GM19468 (cell line): ENCODE measurements around the gene UCMA.
"Not testable (repeated sequence)": the region's sequence is repeated elsewhere in the genome, so short reads cannot be mapped to it uniquely, and the experiment has no call there.

Experiments
- ATAC-seq: cut with Tn5 transposase; IDR thresholded peaks from one replicate; pipeline ENCODE4 v1.9.1; 2021; ENCODE audit warnings: mild to moderate bottlenecking, moderate library complexity, moderate number of reproducible peaks; ENCODE audit not compliant: unreplicated experiment; ENCODE audit errors: extremely low read depth

Gene UCMA, protein sequence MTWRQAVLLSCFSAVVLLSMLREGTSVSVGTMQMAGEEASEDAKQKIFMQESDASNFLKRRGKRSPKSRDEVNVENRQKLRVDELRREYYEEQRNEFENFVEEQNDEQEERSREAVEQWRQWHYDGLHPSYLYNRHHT

DNA sequence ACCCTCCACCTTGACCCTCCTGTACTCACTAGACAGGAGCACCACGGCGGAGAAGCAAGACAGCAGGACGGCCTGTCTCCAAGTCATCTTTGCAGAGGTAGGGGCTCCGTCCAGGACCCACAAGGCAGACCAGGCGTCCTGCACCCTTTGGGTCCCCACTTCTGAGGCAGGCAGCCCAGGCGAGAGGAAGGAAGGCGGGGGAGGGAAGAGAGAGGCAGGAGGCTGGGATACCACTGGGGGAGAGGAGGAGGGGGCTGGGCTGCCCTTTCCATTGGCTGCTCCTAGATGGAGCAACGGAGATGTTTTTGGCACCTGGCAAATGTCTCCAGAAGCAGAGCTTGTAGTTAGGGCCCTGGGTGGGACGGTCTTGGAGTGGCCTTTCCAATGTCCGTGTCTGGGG is at the start of gene UCMA:
Gene UCMA (minus strand): TSS at position 203 of the 400 bp plus-strand sequence. CDS start 116 bp downstream, at position 87.
- no peak for ATAC-seq

GRCh38 chr10:13282348-13282747 is 48.2 kb upstream of the UCMA start:
- not testable (repeated sequence) for ATAC-seq

DNA sequence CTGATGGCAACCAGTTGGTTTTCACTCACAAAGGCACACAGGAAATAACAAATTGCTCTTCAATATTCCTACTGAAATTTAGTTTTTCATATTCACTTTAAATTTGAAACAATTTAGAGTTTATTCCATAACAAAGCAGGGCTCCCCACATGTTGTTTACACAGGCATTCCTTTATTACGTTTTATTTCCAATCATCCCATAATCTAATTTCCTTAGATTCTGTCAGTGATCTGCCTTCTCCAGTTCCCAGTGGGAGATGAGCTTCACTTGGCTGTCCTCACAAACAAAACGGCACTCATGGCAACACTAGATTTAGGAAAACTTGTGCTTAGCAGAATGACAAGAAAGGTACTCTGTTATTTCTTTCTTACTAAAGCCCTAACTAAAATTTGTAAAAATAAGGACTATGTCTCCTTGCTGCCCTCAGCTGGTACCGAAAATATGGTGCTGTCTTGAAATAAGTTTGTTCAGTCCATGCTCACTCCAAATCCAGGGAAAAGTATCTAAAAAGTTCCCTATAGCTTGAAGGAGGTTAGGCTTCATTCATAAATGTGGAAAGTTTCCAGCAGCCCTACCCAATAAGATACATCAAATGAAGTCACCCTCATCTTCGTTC is 42.7 kb upstream of the UCMA start:
- no peak for ATAC-seq

- ATAC-seq = not testable (repeated sequence)
Measured at GRCh38 chr10:13276146-13276545, 42.0 kb upstream of the UCMA start.

DNA sequence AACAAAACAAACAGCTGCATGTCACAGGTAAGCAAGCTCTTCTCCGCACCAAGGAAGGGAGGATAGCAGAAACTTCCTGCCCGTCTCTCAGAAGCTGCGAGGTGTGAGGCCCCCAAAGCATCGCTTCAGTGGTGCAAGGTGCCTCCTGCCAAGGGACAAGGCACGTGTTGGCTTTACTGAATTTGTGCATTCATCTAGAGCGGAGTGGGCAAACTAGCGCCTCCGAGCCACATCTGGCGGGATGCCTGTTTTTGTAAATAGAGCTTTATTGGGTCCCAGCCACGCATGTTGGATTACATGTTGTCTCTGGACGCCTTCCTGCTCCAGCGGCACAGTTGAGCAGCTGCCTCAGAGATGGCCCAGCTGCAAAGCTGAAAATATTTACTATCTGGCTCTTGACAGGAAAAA is 38.0 kb upstream of the UCMA start:
- ATAC-seq = no peak

DNA sequence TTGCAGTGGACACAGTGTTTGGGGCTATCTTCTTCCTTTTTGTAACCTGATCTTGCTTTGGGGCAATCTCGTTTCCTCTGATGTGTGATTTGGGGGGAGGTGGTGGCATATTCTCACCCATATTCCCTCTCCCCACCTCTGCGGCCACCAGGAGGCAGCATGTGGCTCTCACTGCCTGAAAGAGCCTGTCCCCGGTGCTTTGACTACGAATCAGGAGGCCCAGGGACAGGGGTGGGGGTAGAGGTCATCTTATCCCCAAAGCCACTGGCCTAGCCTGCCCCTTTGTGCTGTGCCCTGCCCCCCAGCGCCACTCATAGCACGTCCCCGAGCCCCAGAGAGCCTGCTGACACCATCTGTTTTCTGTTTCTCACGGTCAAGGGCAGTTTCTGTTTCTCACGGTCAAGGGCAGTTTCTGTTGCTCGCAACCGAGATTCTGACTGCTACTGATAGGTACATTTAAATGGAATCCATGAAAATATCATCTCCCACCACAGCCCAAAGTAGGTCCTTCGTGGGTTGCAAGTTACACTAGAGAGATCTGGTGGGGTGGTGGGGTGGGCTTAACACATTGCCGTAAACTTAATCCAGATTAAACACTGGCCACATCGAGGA is 37.5 kb upstream of the UCMA start:
- ATAC-seq = no peak

GRCh38 chr10:13270877-13271551 is 36.8 kb upstream of the UCMA start:
- no peak for ATAC-seq

DNA sequence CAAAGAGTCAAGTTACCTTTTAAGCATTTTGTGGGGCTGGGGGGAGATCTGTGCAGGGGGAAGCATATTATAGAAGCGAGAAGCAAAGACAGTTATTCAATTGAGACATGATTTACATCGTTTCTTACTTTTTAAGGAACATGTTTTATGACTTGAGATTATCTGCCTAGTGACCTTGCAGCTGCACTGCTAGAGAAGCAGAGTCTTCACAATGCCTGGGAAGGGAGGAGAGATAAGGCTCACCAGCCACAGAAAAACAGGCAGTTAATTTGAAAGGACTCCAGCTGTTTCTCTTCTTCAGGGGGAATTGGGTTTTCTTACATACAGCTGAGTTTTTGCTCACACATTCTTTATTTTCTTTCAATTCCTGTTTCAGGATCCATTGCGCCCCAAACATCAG is 34.7 kb upstream of the UCMA start:
- no peak for ATAC-seq

DNA sequence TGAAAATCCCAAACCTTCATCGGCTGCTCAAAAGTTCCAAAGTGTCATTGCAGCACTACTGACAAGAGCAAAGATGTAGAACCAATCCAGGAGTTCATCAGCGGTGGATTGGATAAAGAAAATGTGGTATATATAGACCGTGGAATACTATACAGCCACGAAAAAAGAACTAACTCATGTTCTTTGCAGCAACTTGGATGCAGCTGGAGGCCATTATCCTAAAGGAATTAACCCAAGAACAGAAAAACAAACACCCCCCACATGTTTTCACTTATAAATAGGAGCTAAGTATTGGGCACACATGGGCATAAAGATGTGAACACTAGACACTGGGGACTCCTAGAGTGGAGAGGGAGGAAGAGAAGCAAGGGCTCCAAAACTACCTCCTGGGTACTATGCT is 34.1 kb upstream of the UCMA start:
- ATAC-seq = no peak

DNA sequence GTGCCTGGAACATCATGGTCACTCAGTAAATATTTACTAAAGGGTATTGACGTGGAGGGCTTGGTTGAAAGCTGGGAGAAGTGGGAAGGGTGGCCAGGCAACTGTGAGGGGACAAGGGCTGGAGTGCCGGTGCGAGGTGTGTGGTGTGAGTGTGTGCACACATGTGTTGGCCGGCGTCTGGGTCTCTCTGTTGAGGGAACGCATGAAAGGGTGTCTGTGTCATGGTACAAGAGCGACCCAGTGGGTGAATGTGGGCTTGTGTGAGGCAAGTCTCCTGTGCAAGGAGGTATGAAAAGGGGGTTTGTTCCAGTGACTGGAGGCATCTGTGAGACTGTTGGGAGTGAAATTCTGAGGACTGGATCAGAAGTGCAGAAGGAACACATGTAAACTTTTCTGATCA is 29.4 kb upstream of the UCMA start:
- no peak for ATAC-seq

- no peak for ATAC-seq
Measured at GRCh38 chr10:13262433-13262832, 28.3 kb upstream of the UCMA start.

GRCh38 chr10:13257621-13258140 is 23.5 kb upstream of the UCMA start:
- no peak for ATAC-seq

GRCh38 chr10:13256627-13257026 is 22.5 kb upstream of the UCMA start:
- ATAC-seq = no peak

GRCh38 chr10:13253726-13254125 is 19.6 kb upstream of the UCMA start:
- ATAC-seq = no peak

GRCh38 chr10:13247784-13248183 is 13.6 kb upstream of the UCMA start:
- no peak for ATAC-seq

GRCh38 chr10:13247246-13247645 is 13.1 kb upstream of the UCMA start:
- ATAC-seq = no peak

DNA sequence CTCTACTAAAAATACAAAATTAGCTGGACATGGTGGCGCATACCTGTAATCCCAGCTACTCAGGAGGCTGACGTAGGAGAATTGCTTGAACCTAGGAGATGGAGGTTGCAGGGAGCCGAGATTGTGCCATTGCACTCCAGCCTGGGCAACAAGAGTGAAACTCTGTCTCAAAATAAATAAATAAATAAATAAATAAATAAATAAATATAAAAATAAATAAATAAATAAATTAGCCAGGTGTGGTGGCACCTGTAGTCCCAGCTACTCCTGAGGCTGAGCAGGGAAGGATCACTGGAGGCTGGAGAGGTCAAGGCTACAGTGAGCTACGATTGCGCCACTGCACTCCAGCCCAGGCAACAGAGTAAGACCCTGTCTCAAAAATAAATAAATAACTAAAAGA is 8.1 kb upstream of the UCMA start:
- not testable (repeated sequence) for ATAC-seq

DNA sequence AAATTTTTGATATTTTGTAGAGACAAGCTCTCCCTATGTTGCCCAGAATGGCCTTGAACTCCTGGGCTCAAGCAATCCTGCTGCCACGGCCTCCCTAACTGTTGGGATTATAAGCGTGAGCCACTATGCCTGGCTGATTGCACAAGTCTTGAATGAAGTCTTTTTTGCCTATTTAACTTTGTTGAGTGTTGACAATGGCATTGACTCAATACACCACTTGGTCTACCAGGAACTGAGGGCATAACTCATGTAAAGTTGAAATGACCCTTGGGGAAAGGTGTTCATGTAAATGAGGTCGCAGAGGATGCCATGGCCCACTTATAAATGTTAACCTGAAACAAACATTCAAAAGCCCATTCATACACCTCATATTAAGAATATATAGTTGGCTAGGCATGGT is 7.4 kb upstream of the UCMA start:
- no peak for ATAC-seq

GRCh38 chr10:13239923-13240322 is 5.7 kb upstream of the UCMA start:
- ATAC-seq = no peak

- no peak for ATAC-seq
Measured at GRCh38 chr10:13238271-13239077, 4.3 kb upstream of the UCMA start.
